Karpas-422 (cell line): Measurements from ENCODE around the gene VSX2. TPM values are rescaled to one million over a fixed set of nuclear protein-coding genes. Genes with fewer than 3 reads are reported as not detected.
A peak's percentile ranks its signal among the peaks of the same experiment; 100 is the strongest.

Experiments used
- DNase-seq: peaks from one replicate; pipeline ENCODE4 v3.0.0-alpha.2; 2015
- H2AFZ ChIP-seq: fragments of 200-600 bp; sonication (generic); 2 replicates; pipeline ENCODE4 v1.6.1; 2014; ENCODE audit warnings: antibody characterized with exemption, low read length, mixed read lengths
- H3K27ac ChIP-seq: fragments of 200-600 bp; sonication (generic); 2 replicates; pipeline ENCODE4 v1.5.1; 2014; ENCODE audit warnings: mild to moderate bottlenecking, low read length, moderate library complexity
- H3K27me3 ChIP-seq: fragments of 200-600 bp; sonication (generic); 2 replicates; pipeline ENCODE4 v1.6.1; 2014; ENCODE audit warnings: low read length, mixed read lengths
- H3K36me3 ChIP-seq: fragments of 200-600 bp; sonication (generic); 2 replicates; pipeline ENCODE4 v1.6.1; 2014; ENCODE audit warnings: low read length, mixed read lengths; ENCODE audit not compliant: insufficient read depth
- H3K4me1 ChIP-seq: fragments of 200-600 bp; sonication (generic); 2 replicates; pipeline ENCODE4 v1.6.1; 2014; ENCODE audit warnings: mild to moderate bottlenecking, low read length, mixed read lengths
- H3K4me2 ChIP-seq: fragments of 200-600 bp; sonication (generic); 2 replicates; pipeline ENCODE4 v1.6.1; 2014; ENCODE audit warnings: low read length, low read depth, mild to moderate bottlenecking; ENCODE audit not compliant: poor library complexity, severe bottlenecking
- H3K4me3 ChIP-seq: fragments of 200-600 bp; sonication (generic); 2 replicates; pipeline ENCODE4 v1.5.1; 2014; ENCODE audit warnings: mild to moderate bottlenecking, antibody characterized with exemption, low read length, mixed read lengths
- H3K79me2 ChIP-seq: fragments of 200-600 bp; sonication (generic); 2 replicates; pipeline ENCODE4 v1.6.1; 2014; ENCODE audit warnings: mild to moderate bottlenecking, low read length, mixed read lengths
- H3K9ac ChIP-seq: fragments of 200-600 bp; sonication (generic); 2 replicates; pipeline ENCODE4 v1.6.0; 2014; ENCODE audit warnings: low read length
- H3K9me2 ChIP-seq: fragments of 200-600 bp; sonication (generic), shearing (Covaris generic); replicated peaks from 2 replicates; pipeline ENCODE4 v1.6.0; 2014; ENCODE audit warnings: mild to moderate bottlenecking, low read length, moderate library complexity; ENCODE audit not compliant: insufficient read depth
- H3K9me3 ChIP-seq: fragments of 300-700, 200-600 bp; sonication (generic); 2 replicates; pipeline ENCODE4 v1.6.1; 2014; ENCODE audit warnings: low read length, mixed read lengths
- H4K20me1 ChIP-seq: fragments of 200-600 bp; sonication (generic); 2 replicates; pipeline ENCODE4 v1.6.1; 2014; ENCODE audit warnings: mild to moderate bottlenecking, antibody characterized with exemption, low read length, low read depth; ENCODE audit not compliant: insufficient read depth
- total RNA-seq: library from RNA; depleted of rRNA; stranded (reverse); fragments of >200 nt; shearing (Covaris generic); gene quantifications from 2 replicates; pipeline ENCODE4 v1.2.3, GENCODE V29; 2014; ENCODE audit warnings: low replicate concordance

The VSX2 gene
- total RNA-seq, 1 experiment from 2014 or later: not detected

- Histone ChIP-seq H4K20me1 (no peaks in the 10 kb centered on the region), H3K27ac (no peak overlapping the region), H3K9ac (no peak overlapping the region), H3K79me2 (no peaks in the 10 kb centered on the region), H3K36me3 (no peaks in the 10 kb centered on the region), H3K4me2 (no peak overlapping the region), H2AFZ (no peak overlapping the region), H3K4me1 (peaks cover 3% of the 10 kb centered on the region), H3K27me3 (no peaks in the 10 kb centered on the region), H3K9me2 (no peaks in the 10 kb centered on the region), H3K9me3 (no peaks in the 10 kb centered on the region), H3K4me3 (no peak overlapping the region)
- DNase-seq: no peak
Measured at GRCh38 chr14:74246542-74246941, 7.3 kb downstream of the VSX2 start.

- H3K9ac ChIP-seq: no peak overlapping the region
- no peaks in the 10 kb centered on the region for H3K36me3 ChIP-seq
- DNase-seq: no peak
- no peak overlapping the region for H3K27ac ChIP-seq
- H3K4me2 ChIP-seq: no peak overlapping the region
- H3K27me3 ChIP-seq: no peaks in the 10 kb centered on the region
- H3K4me3 ChIP-seq: no peak overlapping the region
- H3K9me2 ChIP-seq: no peaks in the 10 kb centered on the region
- no peaks in the 10 kb centered on the region for H4K20me1 ChIP-seq
- H2AFZ ChIP-seq: no peak overlapping the region
- no peaks in the 10 kb centered on the region for H3K79me2 ChIP-seq
- no peaks in the 10 kb centered on the region for H3K9me3 ChIP-seq
- peaks cover 3% of the 10 kb centered on the region for H3K4me1 ChIP-seq
Measured at GRCh38 chr14:74248017-74248416, 8.8 kb downstream of the VSX2 start.

- Histone ChIP-seq H2AFZ (no peak overlapping the region), H3K4me2 (no peak overlapping the region)
Measured at GRCh38 chr14:74249433-74250375, 10.5 kb downstream of the VSX2 start.

GRCh38 chr14:74255281-74255680 lies 16.0 kb downstream of the VSX2 start:
- H3K9me3 ChIP-seq: no peaks in the 10 kb centered on the region
- H3K4me3 ChIP-seq: no peak overlapping the region
- no peak overlapping the region for H2AFZ ChIP-seq
- no peak for DNase-seq
- H3K27me3 ChIP-seq: no peaks in the 10 kb centered on the region
- no peaks in the 10 kb centered on the region for H3K36me3 ChIP-seq
- no peaks in the 10 kb centered on the region for H3K79me2 ChIP-seq
- peaks cover 16% of the 10 kb centered on the region for H3K4me1 ChIP-seq
- H3K9ac ChIP-seq: no peak overlapping the region
- H3K9me2 ChIP-seq: no peaks in the 10 kb centered on the region
- H3K27ac ChIP-seq: no peak overlapping the region
- H3K4me2 ChIP-seq: no peak overlapping the region
- no peaks in the 10 kb centered on the region for H4K20me1 ChIP-seq

More at GRCh38 chr14:74249433-74250375, 10.5 kb downstream of the VSX2 start:
- H3K36me3 ChIP-seq: no peaks in the 10 kb centered on the region
- no peak overlapping the region for H3K27ac ChIP-seq
- no peak for DNase-seq
- H3K79me2 ChIP-seq: no peaks in the 10 kb centered on the region
- no peak overlapping the region for H3K4me3 ChIP-seq
- no peak overlapping the region for H3K9ac ChIP-seq
- H4K20me1 ChIP-seq: no peaks in the 10 kb centered on the region
- H3K9me3 ChIP-seq: no peaks in the 10 kb centered on the region
- no peaks in the 10 kb centered on the region for H3K27me3 ChIP-seq
- peaks cover 3% of the 10 kb centered on the region for H3K4me1 ChIP-seq
- no peaks in the 10 kb centered on the region for H3K9me2 ChIP-seq

- peaks cover 12% of the 10 kb centered on the region for H3K4me1 ChIP-seq
- H4K20me1 ChIP-seq: no peaks in the 10 kb centered on the region
- H3K79me2 ChIP-seq: no peaks in the 10 kb centered on the region
- no peaks in the 10 kb centered on the region for H3K27me3 ChIP-seq
- no peaks in the 10 kb centered on the region for H3K36me3 ChIP-seq
- H3K27ac ChIP-seq: no peak overlapping the region
- H3K9me3 ChIP-seq: no peaks in the 10 kb centered on the region
- H3K4me2 ChIP-seq: peak overlapping the region; percentile 100
- H3K9me2 ChIP-seq: no peaks in the 10 kb centered on the region
- peak; percentile 88 for DNase-seq
- peak overlapping the region; percentile 76 for H3K4me3 ChIP-seq
- peak overlapping the region; percentile 76 for H3K9ac ChIP-seq
- peak overlapping the region; percentile 99 for H2AFZ ChIP-seq
Measured at GRCh38 chr14:74257078-74257940, 18.1 kb downstream of the VSX2 start.

GRCh38 chr14:74257941-74258763 lies 18.9 kb downstream of the VSX2 start:
- no peaks in the 10 kb centered on the region for H3K9me3 ChIP-seq
- no peaks in the 10 kb centered on the region for H4K20me1 ChIP-seq
- DNase-seq: no peak
- peak overlapping the region; percentile 76 for H3K4me3 ChIP-seq
- H3K27ac ChIP-seq: no peak overlapping the region
- H3K4me1 ChIP-seq: peaks cover 12% of the 10 kb centered on the region
- no peaks in the 10 kb centered on the region for H3K79me2 ChIP-seq
- H3K9me2 ChIP-seq: no peaks in the 10 kb centered on the region
- H2AFZ ChIP-seq: peak overlapping the region; percentile 98
- H3K9ac ChIP-seq: peak overlapping the region; percentile 76
- no peaks in the 10 kb centered on the region for H3K36me3 ChIP-seq
- no peaks in the 10 kb centered on the region for H3K27me3 ChIP-seq
- peak overlapping the region; percentile 100 for H3K4me2 ChIP-seq

- Histone ChIP-seq H3K9me3 (no peaks in the 10 kb centered on the region), H2AFZ (no peak overlapping the region), H4K20me1 (no peaks in the 10 kb centered on the region), H3K79me2 (no peaks in the 10 kb centered on the region), H3K27ac (no peak overlapping the region), H3K4me1 (peaks cover 12% of the 10 kb centered on the region), H3K36me3 (no peaks in the 10 kb centered on the region), H3K4me2 (no peak overlapping the region), H3K27me3 (no peaks in the 10 kb centered on the region), H3K4me3 (no peak overlapping the region), H3K9me2 (no peaks in the 10 kb centered on the region), H3K9ac (no peak overlapping the region)
- no peak for DNase-seq
Measured at GRCh38 chr14:74258764-74259035, 19.5 kb downstream of the VSX2 start.
